Fibroblast of the aortic adventitia (primary cell): ENCODE data around the gene LHCGR. TPM values are rescaled to one million over a fixed set of nuclear protein-coding genes. Genes with fewer than 3 reads are reported as not detected.
"Not testable (repeated sequence)": the region's sequence is repeated elsewhere in the genome, so short reads cannot be mapped to it uniquely, and the experiment has no call there.

Source experiments
- DNase-seq: peaks from one replicate; pipeline ENCODE4 v3.0.0-alpha.2; 2010; ENCODE audit warnings: low read depth
- H3K4me3 ChIP-seq: 2 replicates; pipeline ENCODE4 v1.5.1; 2011; ENCODE audit warnings: low read depth, mild to moderate bottlenecking, control low read depth, low read length, moderate library complexity
- total RNA-seq: library from RNA; depleted of rRNA; stranded (reverse); fragments of >200 nt; gene quantifications from 2 replicates; pipeline ENCODE4 v1.2.3, GENCODE V29; 2012; ENCODE audit warnings: low replicate concordance
- TF ChIP-seq, protein P1 (sequence below): IDR thresholded peaks from 2 replicates; pipeline ENCODE4 v1.5.1; 2011; ENCODE audit warnings: mild to moderate bottlenecking, low read length, control low read depth, inconsistent platforms; ENCODE audit not compliant: insufficient read depth

The LHCGR gene
- total RNA-seq, 1 donor = not detected

DNA sequence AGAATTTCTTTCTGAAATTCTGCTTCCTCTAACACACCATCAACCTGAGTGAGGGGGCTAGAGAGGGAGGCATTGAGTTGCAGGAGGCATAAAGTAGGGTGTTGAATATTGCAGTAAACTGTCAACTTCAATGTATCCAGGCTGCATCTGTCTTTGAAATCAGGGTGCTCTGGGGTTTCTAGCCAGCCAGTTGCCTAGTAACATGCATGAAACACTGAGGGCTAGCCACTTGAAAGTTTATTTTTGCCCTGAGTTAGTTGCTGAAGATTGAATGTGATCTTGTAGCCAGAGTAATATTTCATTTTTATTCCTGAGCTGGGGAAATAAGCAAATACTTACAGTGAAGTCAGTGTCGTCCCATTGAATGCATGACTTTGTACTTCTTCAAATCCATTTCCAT is 41.9 kb downstream of the LHCGR start:
- DNase-seq = no peak
- TF ChIP-seq, protein P1, sequence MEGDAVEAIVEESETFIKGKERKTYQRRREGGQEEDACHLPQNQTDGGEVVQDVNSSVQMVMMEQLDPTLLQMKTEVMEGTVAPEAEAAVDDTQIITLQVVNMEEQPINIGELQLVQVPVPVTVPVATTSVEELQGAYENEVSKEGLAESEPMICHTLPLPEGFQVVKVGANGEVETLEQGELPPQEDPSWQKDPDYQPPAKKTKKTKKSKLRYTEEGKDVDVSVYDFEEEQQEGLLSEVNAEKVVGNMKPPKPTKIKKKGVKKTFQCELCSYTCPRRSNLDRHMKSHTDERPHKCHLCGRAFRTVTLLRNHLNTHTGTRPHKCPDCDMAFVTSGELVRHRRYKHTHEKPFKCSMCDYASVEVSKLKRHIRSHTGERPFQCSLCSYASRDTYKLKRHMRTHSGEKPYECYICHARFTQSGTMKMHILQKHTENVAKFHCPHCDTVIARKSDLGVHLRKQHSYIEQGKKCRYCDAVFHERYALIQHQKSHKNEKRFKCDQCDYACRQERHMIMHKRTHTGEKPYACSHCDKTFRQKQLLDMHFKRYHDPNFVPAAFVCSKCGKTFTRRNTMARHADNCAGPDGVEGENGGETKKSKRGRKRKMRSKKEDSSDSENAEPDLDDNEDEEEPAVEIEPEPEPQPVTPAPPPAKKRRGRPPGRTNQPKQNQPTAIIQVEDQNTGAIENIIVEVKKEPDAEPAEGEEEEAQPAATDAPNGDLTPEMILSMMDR = no peak
- H3K4me3 ChIP-seq = no peak overlapping the region

DNA sequence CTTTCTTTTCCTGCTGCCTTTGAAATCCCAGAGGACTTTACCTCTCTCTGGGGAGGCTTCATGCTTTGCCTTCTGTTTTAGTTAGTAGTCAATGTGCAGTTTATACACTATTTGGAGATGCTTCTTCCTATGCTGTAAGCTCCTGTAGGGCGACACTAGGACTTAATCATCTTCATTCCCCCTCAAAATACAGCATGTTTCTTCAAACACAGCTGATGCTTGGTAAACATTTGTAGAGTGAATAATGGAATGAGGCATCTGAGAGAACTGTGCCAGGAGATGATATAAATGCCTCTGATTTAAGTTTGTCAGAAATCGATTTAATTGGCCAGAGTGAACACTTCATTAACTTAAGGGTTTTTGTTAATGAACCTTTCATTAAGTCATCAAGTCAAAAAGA is 43.4 kb downstream of the LHCGR start:
- H3K4me3 ChIP-seq = no peak overlapping the region
- no peak for DNase-seq
- TF ChIP-seq, protein P1 = no peak

DNA sequence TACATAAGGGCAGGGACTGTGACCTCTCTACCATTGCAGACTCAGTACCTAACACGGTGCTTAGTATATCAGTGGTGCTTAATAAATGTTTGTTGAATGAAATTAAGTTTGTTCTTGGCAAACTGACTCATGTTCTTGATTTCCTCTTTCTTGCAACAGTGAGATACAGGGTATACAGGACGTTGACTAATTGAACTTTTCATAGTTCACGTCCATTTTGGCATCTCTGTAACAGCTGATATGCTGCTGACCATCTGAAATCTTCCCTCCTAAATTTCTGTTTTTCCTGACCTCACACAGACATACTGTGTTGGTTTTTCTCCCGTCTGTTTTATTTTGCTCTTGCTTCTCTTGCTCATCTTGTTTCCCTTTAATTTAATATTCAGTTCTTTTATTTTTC is 44.2 kb downstream of the LHCGR start:
- DNase-seq = no peak
- TF ChIP-seq, protein P1 = no peak
- no peak overlapping the region for H3K4me3 ChIP-seq

DNA sequence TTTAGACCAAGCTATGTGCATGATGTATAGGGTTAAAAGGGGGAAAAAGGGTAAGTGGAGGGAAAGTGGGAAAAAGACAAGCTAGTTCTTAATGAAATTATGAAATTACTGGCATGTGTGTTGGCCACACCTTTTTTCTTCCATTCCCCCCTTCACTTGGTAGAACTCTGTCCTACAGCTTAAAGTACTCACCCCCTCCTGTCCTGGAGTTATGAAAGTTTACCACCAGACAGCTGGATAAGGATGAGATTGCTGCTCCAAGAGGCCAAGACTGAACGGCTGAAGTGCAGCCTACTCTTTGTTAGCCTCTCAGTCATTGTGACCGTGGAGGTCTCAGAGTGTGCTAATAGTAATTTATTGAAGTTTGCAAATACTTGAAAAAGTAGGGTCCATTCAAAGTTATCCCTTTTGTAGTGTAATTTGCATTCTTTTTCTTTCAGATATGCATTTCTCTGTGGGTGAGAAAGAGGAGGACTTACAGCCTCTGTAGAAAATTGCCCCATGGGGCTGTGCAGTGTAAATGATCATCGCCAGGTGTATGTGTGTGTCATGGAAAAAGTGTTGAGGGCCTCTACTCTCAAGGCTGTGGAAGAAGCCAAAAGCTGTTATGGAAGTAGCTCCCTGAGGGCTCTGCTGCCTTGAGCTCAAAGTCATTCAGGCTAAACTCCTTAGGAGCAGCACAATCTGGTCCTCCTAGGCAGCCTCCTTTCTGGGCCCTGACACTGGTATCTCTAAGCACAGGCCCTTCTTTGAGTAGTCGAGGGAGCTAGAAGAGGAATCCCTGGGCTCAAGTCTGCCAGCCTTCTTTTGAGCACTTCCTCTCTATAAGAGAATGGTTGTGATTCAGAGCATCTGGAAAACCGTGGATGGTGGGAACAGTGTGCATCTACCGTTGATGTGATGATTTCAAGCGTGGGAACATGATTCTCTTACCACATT is 46.2 kb downstream of the LHCGR start:
- TF ChIP-seq, protein P1 = no peak
- H3K4me3 ChIP-seq = no peak overlapping the region
- DNase-seq = no peak

DNA sequence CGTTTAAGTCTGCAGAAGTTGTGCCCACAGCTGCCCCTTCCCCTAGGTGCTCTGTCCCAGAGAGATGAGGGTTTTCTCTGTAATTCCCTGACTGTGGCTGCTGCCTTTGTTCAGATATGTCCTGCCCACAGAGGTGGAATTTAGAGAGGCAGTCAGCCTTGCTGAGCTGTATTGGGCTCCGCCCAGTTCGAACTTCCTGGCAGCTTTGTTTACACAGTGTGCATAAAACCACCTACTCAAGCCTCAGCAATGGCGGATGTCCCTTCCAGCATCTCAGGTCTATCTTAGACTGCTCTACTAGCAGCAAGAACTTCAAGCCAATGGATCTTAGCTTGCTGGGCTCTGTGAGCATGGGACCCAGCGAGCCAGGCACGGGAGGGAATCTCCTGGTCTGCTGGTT is 48.1 kb downstream of the LHCGR start:
- H3K4me3 ChIP-seq = no peak overlapping the region
- DNase-seq = no peak
- TF ChIP-seq, protein P1 = no peak

DNA sequence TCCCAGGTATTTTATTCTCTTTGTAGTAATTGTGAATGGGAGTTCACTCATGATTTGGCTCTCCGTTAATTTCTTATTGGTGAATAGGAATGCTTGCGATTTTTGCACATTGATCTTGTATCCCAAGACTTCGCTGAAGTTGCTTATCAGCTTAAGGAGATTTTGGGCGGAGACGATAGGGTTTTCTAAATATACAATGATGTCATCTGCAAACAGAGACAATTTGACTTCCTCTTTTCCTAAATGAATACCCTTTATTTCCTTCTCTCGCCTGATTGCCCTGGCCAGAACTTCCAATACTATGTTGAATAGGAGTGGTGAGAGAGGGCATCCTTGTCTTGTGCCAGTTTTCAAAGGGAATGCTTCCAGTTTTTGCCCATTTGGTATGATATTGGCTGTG is 51.9 kb downstream of the LHCGR start:
- not testable (repeated sequence) for H3K4me3 ChIP-seq, DNase-seq

DNA sequence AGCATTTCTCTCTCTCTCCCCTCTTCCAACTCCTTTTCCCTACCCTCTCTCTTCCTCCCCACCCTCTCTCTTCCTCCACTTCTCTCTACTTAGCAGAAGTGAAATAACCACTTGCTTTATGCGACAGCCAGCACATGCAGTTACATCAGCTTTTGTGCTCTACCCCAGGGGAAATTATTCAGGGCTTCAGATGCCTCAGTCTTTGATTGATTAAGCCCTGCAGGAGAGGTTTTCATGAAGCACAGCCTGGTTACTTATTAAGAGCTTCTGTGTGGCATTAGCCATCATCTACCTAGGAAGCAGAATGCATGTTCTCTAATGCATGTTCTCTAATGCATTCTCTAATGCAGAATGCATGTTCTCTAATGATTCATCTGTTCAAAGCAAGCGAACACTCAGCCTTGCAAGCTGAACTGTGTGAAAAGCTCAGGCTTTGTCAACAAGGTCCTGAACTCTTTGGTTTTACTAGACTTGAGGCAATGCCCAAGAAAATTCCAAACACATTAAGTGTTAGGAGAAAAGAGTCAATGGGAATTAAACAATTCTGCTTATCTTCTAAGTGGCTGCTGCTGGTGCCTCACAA is 56.1 kb downstream of the LHCGR start:
- no peak for DNase-seq
- H3K4me3 ChIP-seq = no peak overlapping the region
- TF ChIP-seq, protein P1 = no peak
